Left lung (tissue), 10 donors: Measurements from ENCODE around the gene ZMYM4. TPM values are rescaled to one million over a fixed set of nuclear protein-coding genes. Genes with fewer than 3 reads are reported as not detected.

Source experiments
- ATAC-seq: fragments of 200-7000 bp; cut with Tn5 transposase; one replicate; pipeline ENCODE4 v1.9.1; 2020; ENCODE audit warnings: moderate library complexity
- DNase-seq, 4 donors: peaks; one replicate each; pipeline ENCODE4 v3.0.0-alpha.2; 2013 to 2020
- H3K27ac ChIP-seq, 2 donors: fragments of 200-600 bp; sonication (generic) in 1 of 2; one replicate each; pipeline versions ENCODE4 v1.5.0 to v1.8.0; 2020 to 2021
- H3K27me3 ChIP-seq, 2 donors: fragments of 200-600 bp; sonication (generic) in 1 of 2; one replicate each; pipeline versions ENCODE4 v1.5.0 to v1.8.0; 2020 to 2021
- H3K36me3 ChIP-seq, 2 donors: fragments of 200-600 bp; sonication (generic) in 1 of 2; one replicate each; pipeline versions ENCODE4 v1.5.0 to v1.8.0; 2020 to 2021
- H3K4me1 ChIP-seq, 2 donors: fragments of 200-600 bp; one replicate each; pipeline ENCODE4 v1.8.0; 2021
- H3K4me3 ChIP-seq, 2 donors: fragments of 200-600 bp; sonication (generic) in 1 of 2; one replicate each; pipeline versions ENCODE4 v1.5.0 to v1.8.0; 2020 to 2021; ENCODE audit warnings: mild to moderate bottlenecking in 1 of 2
- H3K9me3 ChIP-seq, 2 donors: fragments of 200-600 bp; sonication (generic) in 1 of 2; one replicate each; pipeline versions ENCODE4 v1.5.0 to v1.8.0; 2020 to 2021
- intact Hi-C, 2 donors: fragments of 100-400 bp; cut with DNase I; formaldehyde crosslinking; loops; one replicate each; pipeline versions ENCODE4 v1.11.2 to v1.14.2; 2022
- polyA plus RNA-seq, 6 donors: library from polyadenylated mRNA; unstranded; fragments of 120-200 nt; gene quantifications; one replicate each; pipeline ENCODE4 v1.2.1, GENCODE V29; 2013; ENCODE audit not compliant: insufficient read length in 6 of 6
- total RNA-seq, 2 donors: library from RNA; stranded (reverse); fragmentation: NEBNext Ultra II Directional; extraction: Animal tissue kit (Norgen Biotek cat#: 25700); gene quantifications; one replicate each; pipeline ENCODE4 v1.2.1, GENCODE V29; 2021
- TF ChIP-seq, protein P1 (sequence below), 2 donors: fragments of 200-600 bp; sonication (generic) in 1 of 2; IDR thresholded peaks; one replicate each; pipeline versions ENCODE4 v1.5.0 to v1.8.0; 2021; ENCODE audit warnings: antibody characterized with exemption in 2 of 2
- donor health status: DM: no; HTN: yes; CAD: no.
- donor health status: DM: no; HTN: no; CAD: no.

The ZMYM4 gene
- total and polyA plus RNA-seq, 8 donors, result 47.7 to 75.4 (median 68.3) TPM

DNA sequence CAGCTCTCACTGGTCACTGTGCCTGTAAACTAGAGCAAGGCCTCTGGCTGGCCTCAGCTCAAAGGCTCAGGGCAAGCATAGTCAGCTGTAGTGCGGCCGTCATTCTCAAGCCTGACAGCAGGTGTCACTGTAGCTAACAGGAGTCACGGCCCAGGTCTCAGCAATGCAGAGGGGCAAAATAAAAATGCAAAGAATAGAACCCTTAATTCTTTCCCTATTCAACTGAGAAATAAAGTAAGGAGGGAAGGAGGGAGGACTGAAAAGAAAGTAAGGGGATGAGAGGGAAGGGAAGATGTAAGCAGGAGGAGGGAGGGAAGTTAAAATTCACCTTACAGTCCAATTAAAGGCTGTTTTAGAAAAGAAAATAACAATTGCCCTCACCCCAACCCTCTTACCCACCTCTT, 182.6 kb downstream of the ZMYM4 start:
- Histone ChIP-seq H3K4me3 (no peak overlapping the region), H3K36me3 (peaks cover 0 to 17% of the 10 kb centered on the region in 2 donors), H3K4me1 (peaks cover 41 to 95% of the 10 kb centered on the region in 2 donors), H3K27ac (peak overlapping the region in 1 of 2 donors; percentile 85), H3K27me3 (no peaks in the 10 kb centered on the region), H3K9me3 (no peaks in the 10 kb centered on the region)
- peak; percentile 81 for ATAC-seq
- DNase-seq, result peak; percentile 47 to 86 (median 81)
- intact Hi-C loops, result loop anchor here in 1 of 2 donors (5.0 kb wide), 1 partner anchor 111 kb away; no protein-coding TSS in a partner anchor
- TF ChIP-seq, protein P1, sequence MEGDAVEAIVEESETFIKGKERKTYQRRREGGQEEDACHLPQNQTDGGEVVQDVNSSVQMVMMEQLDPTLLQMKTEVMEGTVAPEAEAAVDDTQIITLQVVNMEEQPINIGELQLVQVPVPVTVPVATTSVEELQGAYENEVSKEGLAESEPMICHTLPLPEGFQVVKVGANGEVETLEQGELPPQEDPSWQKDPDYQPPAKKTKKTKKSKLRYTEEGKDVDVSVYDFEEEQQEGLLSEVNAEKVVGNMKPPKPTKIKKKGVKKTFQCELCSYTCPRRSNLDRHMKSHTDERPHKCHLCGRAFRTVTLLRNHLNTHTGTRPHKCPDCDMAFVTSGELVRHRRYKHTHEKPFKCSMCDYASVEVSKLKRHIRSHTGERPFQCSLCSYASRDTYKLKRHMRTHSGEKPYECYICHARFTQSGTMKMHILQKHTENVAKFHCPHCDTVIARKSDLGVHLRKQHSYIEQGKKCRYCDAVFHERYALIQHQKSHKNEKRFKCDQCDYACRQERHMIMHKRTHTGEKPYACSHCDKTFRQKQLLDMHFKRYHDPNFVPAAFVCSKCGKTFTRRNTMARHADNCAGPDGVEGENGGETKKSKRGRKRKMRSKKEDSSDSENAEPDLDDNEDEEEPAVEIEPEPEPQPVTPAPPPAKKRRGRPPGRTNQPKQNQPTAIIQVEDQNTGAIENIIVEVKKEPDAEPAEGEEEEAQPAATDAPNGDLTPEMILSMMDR (IDR thresholded peaks at IDR 0.05), result peak; percentile 76 to 86

DNA sequence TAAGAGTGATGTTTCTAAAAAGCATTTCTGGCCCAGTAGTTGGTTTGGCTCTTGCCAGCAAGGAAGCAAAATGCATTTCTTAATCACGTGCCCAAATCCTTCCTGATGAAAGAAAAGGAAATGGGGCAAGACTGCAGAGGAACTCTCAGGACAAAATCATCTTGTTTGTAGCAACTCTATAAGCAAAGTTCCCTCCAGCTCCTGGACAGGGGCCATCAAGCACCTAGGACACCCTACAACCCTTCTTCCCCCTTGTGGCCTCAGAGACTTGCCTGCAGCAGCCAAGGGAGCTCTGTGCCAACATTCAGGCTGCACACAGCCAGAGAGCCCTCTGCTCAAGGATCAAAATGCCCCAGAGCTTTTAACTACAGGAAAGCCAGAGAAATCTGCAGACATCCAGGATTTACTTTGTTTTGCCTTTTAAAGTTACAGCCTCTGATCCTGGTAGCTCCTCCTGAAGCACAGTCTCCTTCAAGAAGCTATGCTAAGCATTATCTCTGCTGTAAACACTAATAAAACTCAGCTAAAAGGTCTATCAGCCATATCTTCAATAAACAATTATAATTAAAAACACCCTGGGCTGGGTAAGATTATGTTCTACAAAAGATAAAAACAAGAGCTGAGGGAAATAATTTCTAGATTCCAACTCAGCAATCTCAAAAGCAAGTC, 183.7 kb downstream of the ZMYM4 start:
- DNase-seq (peak in 3 of 4 donors; percentile 19 to 60 (median 28)), ATAC-seq (peak; percentile 39)
- no peaks in the 10 kb centered on the region for H3K9me3 ChIP-seq
- TF ChIP-seq, protein P1 (IDR thresholded peaks at IDR 0.05), result no peak
- peaks cover 41 to 85% of the 10 kb centered on the region in 2 donors for H3K4me1 ChIP-seq
- peaks cover 0 to 17% of the 10 kb centered on the region in 2 donors for H3K36me3 ChIP-seq
- no peaks in the 10 kb centered on the region for H3K27me3 ChIP-seq
- H3K27ac ChIP-seq, result peak overlapping the region; percentile 50 to 85
- intact Hi-C loops, result loop anchor here in 1 of 2 donors (5.0 kb wide), 1 partner anchor 110 kb away; no protein-coding TSS in a partner anchor
- H3K4me3 ChIP-seq, result no peak overlapping the region

DNA sequence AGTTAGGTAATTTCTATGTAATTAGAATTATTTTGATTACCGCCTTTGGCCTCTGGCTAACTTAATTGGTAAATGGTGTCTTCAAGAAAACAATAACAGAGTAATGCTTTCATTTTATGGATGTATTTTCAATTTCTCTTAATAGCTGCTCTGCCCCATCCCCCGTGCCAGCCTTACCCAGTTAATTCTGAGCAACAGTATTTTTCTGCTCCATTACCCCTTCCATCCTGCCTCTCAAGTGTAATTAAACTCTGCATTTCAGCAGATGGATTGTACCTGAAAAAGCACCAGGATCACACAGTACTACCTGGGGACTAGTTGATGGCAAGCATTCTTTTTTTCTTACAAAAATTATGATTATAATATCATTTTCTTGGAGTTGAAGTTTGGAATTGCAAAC, 184.5 kb downstream of the ZMYM4 start:
- H3K4me1 ChIP-seq, result peaks cover 36 to 77% of the 10 kb centered on the region in 2 donors
- no peak for DNase-seq
- intact Hi-C loops, result loop anchor here in 1 of 2 donors (5.0 kb wide), 1 partner anchor 109 kb away; no protein-coding TSS in a partner anchor

DNA sequence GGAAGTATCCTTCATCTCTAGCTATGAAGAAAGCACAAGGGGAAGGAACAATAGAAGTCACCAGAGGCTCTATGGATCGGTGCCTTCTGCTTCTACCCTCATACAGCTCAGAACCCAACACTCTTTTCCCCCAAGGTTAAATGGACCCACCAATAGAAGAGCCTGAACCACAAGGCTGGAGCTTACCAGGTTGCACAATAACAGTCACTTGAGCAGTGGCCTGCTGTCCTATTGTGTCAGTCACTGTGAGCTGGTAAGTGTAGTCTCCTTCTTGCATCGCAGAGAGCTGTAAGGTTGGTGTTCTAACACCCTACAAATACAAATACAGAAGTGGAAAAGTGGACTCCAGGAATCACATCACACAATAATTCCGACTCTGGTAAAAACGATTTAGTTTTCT, 185.7 kb downstream of the ZMYM4 start:
- H3K27ac ChIP-seq, result peak overlapping the region in 1 of 2 donors; percentile 85
- intact Hi-C loops, result loop anchor here in 1 of 2 donors (5.0 kb wide), 1 partner anchor 108 kb away; no protein-coding TSS in a partner anchor
- peaks cover 0 to 28% of the 10 kb centered on the region in 2 donors for H3K36me3 ChIP-seq
- DNase-seq, result no peak
- H3K27me3 ChIP-seq, result no peaks in the 10 kb centered on the region
- ATAC-seq, result no peak
- peaks cover 26 to 66% of the 10 kb centered on the region in 2 donors for H3K4me1 ChIP-seq
- TF ChIP-seq, protein P1 (IDR thresholded peaks at IDR 0.05), result no peak
- H3K9me3 ChIP-seq, result no peaks in the 10 kb centered on the region
- H3K4me3 ChIP-seq, result no peak overlapping the region

More for the DNA sequence above, 184.5 kb downstream of the ZMYM4 start:
- ATAC-seq, result no peak
- Histone ChIP-seq H3K9me3 (no peaks in the 10 kb centered on the region), H3K36me3 (peaks cover 0 to 18% of the 10 kb centered on the region in 2 donors), H3K4me3 (no peak overlapping the region), H3K27ac (peak overlapping the region; percentile 50 to 85), H3K27me3 (no peaks in the 10 kb centered on the region)
- TF ChIP-seq, protein P1 (IDR thresholded peaks at IDR 0.05), result no peak

DNA sequence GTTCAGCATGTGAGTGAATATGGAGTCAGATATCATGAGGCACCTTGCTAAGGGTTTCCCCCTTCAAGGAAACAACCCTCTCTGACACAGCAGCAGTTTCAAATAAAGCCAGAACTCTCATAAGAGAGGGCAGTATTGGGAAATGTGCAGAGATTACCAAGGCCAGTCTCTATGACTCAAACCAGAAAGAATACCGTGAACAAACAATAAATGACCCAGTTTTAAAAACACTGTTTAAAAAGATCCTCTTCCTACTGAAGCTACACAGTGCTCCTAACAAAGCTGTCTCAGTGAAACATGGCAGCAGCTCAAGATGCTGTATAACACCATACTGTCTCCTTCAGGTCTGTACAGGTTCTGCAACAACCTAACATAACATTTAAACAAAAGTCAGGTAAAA, 186.1 kb downstream of the ZMYM4 start:
- DNase-seq (no peak), ATAC-seq (peak; percentile 22)
- H3K9me3 ChIP-seq, result no peaks in the 10 kb centered on the region
- peaks cover 22 to 62% of the 10 kb centered on the region in 2 donors for H3K4me1 ChIP-seq
- peaks cover 0 to 26% of the 10 kb centered on the region in 2 donors for H3K36me3 ChIP-seq
- peak overlapping the region; percentile 8 to 85 for H3K27ac ChIP-seq
- TF ChIP-seq, protein P1 (IDR thresholded peaks at IDR 0.05), result no peak
- H3K4me3 ChIP-seq, result no peak overlapping the region
- intact Hi-C loops, result loop anchor here in 1 of 2 donors (5.0 kb wide), 1 partner anchor 108 kb away; no protein-coding TSS in a partner anchor
- H3K27me3 ChIP-seq, result no peaks in the 10 kb centered on the region
